ENCODE data around the gene RBMS3.
"Not testable (repeated sequence)": the region's sequence is repeated elsewhere in the genome, so short reads cannot be mapped to it uniquely, and the experiment has no call there.

RBMS3 gene

DNA sequence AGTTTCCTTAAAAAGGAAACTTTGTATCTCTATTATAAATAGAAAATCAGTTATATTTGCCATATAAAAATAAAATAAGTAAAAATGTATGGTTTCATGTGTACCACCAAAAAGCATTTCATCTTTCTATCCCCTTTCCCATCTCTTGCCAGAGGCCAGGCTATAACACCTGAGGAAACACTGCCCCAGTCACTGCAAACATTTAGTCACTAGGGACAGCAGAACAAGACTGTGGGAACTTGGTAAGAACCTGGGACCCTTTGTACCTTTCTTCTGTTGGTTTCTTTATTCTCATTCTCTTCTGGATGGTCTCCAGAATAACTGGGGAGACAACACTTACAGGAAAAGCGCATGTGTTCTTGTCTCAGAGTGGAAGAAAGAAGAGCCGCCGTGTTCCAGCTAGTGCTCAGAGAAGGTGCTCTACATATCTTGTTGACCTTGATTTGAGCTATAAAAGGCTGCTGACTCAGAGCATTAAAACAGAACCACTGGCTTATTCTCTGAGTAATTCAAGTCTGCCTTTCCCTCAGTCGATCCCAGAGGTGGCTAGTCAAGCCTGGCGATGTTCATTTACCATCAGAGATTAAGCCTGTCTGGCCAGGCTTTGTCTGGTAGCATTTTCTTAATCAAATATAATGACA lies 361.6 kb downstream of the RBMS3 start:
- no peak for DNase-seq

GRCh38 chr3:29643034-29643425 lies 362.2 kb downstream of the RBMS3 start:
- DNase-seq = no peak

GRCh38 chr3:29644261-29644660 lies 363.4 kb downstream of the RBMS3 start:
- no peak for DNase-seq

- DNase-seq = no peak
These were observed 364.2 kb downstream of the RBMS3 start for GRCh38 chr3:29644956-29645636.

DNA sequence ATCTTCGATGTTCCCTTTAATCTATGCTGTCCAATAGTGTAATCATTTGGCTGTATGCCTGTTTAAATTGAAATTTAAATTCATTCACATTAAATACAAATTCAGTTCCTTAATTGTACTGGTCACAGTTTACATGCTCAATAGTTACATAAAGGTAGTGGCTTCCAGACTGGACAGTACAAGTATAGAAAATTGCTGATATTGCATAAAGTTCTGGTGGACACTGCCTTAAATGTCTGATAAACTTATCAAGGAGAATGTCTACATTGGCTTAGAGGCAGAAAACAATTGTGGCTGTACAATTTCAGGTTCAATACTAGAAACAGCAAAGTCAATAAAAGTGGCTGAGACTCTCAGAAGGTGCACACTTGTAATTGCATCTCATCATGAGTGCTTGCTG lies 365.2 kb downstream of the RBMS3 start:
- no peak for DNase-seq

DNA sequence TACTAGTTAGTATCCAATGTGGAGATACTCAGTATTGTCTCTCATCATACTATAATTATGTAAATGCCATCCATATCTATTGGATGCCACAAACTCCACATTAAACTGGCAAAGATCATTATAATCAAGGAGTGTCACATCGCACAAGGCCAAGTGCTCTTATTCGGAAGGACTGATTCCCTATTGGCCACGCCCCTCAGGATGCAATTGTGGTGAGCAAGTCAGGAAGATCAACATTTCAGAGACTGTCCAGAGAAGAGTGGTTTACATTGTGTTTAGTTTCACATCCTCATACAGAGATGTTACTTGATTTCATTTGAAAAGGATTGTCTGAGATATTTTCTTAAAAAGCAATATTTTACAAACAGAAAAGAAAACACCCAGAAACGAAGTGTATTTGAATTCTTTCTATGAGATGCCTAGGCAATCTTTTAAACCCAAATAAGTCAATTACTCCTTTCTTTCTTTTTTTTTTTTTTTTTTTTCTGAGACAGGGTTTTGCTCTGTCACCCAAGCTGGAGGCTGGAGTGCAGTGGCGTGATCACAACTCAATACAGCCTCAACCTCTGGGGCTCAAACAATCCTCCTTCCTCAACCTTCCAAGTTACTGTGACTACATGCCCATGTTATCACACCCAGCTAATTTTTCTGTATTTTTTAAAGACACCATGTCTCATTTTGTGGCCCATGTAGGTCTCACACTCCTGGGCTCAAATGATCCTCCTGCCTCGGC lies 369.1 kb downstream of the RBMS3 start:
- peak; percentile 0 for DNase-seq

GRCh38 chr3:29653680-29654079 lies 372.8 kb downstream of the RBMS3 start:
- no peak for DNase-seq

- no peak for DNase-seq
These were observed 374.3 kb downstream of the RBMS3 start for GRCh38 chr3:29655015-29655747.

- no peak for DNase-seq
These were observed 384.8 kb downstream of the RBMS3 start for GRCh38 chr3:29665688-29666087.

GRCh38 chr3:29668233-29668632 lies 387.4 kb downstream of the RBMS3 start:
- no peak for DNase-seq

DNA sequence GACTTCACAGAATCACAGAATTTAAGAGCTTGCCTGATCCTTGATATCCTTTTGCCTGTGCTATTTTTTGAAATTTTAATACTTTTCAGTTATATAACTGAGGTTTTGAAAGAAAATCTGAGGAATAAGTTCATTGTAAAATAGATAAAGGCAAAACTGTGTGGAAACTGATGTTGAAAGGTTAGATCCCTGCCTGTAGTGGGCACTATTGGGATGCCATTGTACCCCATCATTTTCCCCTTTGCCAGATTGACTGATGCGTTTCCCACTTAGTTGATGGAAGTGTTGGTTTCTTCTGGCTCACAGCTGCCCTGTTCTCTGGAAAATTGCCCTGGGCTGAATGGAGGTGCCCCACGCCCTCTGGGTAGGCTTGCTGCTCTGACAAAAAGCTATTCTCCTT lies 387.9 kb downstream of the RBMS3 start:
- DNase-seq = no peak

DNA sequence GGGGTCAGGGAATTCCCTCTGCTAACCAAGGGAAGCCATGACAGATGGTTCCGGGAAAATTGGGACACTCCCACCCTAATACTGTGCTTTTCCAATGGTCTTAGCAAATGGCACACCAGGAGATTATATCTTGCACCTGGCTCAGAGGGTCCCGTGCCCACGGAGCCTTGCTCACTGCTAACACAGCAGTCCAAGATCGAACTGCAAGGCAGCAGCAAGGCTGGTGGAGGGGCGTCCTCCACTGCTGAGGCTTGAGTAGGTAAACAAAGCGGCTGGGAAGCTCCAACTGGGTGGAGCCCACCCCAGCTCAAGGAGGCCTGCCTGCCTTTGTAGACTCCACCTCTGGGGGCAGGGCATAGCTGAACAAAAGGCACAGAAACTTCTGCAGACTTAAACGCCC lies 389.6 kb downstream of the RBMS3 start:
- not testable (repeated sequence) for DNase-seq

DNA sequence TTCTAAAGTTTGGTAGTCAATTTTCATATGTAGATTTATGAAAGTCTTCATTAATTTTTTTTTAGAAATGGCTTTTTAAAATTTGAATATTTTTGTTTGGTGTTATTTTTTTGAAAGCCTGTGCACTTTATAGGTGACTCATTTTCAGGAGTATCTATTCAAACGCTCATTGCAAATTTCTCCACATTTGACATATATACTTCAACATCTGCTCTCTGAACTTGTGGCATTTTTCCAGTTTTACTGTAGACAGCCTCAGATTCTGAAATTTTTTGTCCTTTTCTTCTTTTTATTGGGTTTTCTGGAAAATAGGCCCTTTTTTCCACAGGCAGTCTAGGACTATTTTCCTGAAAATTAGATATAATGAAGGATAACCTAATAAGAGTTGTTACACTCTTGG lies 396.6 kb downstream of the RBMS3 start:
- DNase-seq = no peak

DNA sequence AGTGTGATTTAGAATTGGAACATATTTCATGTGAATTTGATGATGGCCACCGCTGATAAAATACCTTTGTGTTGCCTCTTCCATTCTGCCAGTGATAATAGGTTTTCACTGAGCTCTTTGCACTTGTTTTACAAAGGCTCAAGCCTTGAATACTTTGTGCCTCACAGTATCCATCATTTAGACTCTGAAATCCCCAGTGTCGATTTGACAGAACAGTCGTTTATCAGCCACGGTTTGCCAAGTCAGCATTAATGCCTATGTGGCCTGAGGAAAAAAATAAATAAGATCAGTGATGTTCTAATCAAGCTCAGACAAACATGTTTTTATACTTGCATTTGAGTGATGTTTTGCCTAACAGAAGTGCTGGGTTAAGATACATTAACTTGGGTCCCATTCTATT lies 399.1 kb downstream of the RBMS3 start:
- DNase-seq = no peak

- DNase-seq = no peak
These were observed 402.4 kb downstream of the RBMS3 start for GRCh38 chr3:29683018-29683993.

DNA sequence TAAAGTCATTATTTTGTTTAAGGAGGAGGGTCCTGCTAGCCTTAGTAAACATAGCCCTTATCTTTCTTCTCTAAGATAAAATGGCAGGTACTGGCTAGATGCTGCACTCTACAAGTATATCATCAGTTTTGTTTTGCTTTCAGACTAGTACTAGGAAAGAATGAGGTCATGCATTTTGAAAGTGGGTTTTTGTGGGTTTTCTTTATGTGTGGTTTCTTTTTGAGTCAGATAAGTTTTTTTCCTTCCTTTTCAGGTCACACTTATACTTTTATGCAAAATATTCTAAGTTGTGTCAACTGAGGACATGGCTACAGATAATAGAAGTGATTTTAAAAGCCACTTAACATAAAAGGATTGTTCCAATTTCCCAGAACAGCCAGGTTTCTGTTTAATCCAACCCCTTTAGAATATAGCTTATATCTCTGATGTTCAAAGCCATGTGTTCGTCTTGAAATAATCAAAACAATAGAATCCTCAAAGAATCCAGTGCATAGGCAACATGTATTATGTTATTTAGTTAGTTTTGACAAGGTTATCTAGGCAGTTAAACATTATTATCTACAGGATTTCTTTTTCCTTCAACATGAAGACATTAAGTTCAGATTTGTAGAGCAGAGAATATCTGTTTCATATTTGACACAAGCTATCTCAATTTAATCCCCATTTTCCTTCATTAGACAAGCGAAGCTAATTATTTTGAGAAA lies 406.2 kb downstream of the RBMS3 start:
- DNase-seq = no peak

DNA sequence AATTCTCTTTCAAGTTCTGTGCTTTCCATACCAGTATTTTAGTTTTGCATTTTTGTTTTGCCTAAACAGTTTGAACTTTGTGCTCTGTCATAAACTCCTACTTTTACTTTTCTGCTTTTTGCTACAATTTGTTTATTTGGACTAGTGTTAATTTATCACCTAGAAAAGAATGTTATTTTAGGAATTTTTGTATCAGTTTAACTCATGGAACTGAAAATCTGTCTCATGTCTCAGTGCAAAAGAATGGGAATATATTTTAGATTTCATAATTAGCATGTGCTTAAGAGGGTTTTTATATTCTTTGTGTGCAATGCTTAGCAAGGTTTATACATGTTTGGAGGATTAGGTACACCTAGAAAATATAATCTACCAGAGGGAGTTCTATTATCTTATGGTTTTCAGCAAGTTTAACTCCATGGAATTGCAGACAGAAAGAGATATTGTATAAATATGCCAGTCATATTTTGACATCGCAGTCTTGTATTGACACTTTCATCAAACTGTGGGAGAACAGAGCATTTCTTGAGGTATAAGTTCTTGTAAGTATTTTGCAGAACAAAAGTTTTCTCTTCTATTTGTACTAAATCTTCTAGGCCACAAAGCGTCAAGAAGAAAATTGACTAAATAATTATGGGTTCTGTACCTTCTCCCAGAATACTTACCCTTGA lies 409.9 kb downstream of the RBMS3 start:
- no peak for DNase-seq

- no peak for DNase-seq
These were observed 413.0 kb downstream of the RBMS3 start for GRCh38 chr3:29693863-29694262.

GRCh38 chr3:29694331-29694730 lies 413.5 kb downstream of the RBMS3 start:
- DNase-seq = no peak

DNA sequence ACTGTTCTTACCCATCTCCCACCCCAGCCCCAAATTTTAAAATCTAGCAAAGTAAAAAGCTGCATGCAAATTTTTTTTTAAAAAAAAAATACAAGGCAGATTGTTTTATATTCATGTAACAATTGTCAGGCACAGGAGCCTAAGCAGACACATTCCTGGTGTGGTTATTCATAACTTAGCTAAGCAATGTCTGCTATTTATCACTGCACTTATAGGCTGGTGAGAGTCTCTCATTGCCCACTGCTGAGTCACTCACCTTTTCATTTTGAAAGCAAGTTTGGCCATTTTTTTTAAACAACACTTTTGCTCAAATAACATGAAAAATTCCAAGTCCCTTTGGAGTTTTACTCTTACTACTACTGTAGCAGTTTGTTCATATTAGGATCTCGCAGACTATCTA lies 413.9 kb downstream of the RBMS3 start:
- DNase-seq = no peak

- DNase-seq = no peak
These were observed 414.3 kb downstream of the RBMS3 start for GRCh38 chr3:29695201-29695600.

Data from CD4-positive, alpha-beta T cell treated with Interleukin-4 for 4 hours (primary cell).